Upper lobe of left lung (tissue), 6 donors: ENCODE results near the gene TGFBR3L. TPM values are rescaled to one million over a fixed set of nuclear protein-coding genes. Genes with fewer than 3 reads are reported as not detected.

Source experiments
- ATAC-seq, 2 donors: fragments of 200-7000 bp; cut with Tn5 transposase; one replicate each; pipeline ENCODE4 v1.9.1; 2022; ENCODE audit warnings: mild to moderate bottlenecking in 2 of 2, moderate library complexity in 2 of 2; ENCODE audit not compliant: low FRiP score in 2 of 2
- DNase-seq, 2 donors: peaks; one replicate each; pipeline ENCODE4 v3.0.0-alpha.2; 2019 to 2020
- H3K27ac ChIP-seq, 4 donors: fragments of 200-600 bp; sonication (generic); one replicate each; pipeline ENCODE4 v1.5.1; 2016 to 2019
- H3K27me3 ChIP-seq, 4 donors: fragments of 200-600 bp; sonication (generic); one replicate each; pipeline ENCODE4 v1.5.1; 2017 to 2019
- H3K36me3 ChIP-seq, 4 donors: fragments of 200-600 bp; sonication (generic); one replicate each; pipeline ENCODE4 v1.5.1; 2016 to 2019
- H3K4me1 ChIP-seq, 4 donors: fragments of 200-600 bp; sonication (generic); one replicate each; pipeline ENCODE4 v1.5.1; 2018 to 2019
- H3K4me3 ChIP-seq, 4 donors: fragments of 200-600 bp; sonication (generic); one replicate each; pipeline ENCODE4 v1.5.1; 2017 to 2019; ENCODE audit warnings: mild to moderate bottlenecking in 2 of 4, moderate library complexity in 1 of 4
- H3K9me3 ChIP-seq, 4 donors: fragments of 200-600 bp; sonication (generic); one replicate each; pipeline ENCODE4 v1.5.1; 2018 to 2019
- EP300 ChIP-seq, 4 donors: sonication (generic); formaldehyde crosslinking; IDR thresholded peaks; one replicate each; pipeline ENCODE4 v1.5.1; 2017; ENCODE audit warnings: antibody characterized with exemption in 4 of 4, control low read depth in 2 of 4
- POLR2A ChIP-seq, 4 donors: fragments of 450-650 bp; IDR thresholded peaks; one replicate each; pipeline ENCODE4 v1.5.1; 2016 to 2017; ENCODE audit warnings: antibody characterized with exemption in 4 of 4, mild to moderate bottlenecking in 2 of 4
- POLR2AphosphoS5 ChIP-seq, 2 donors: sonication (generic); formaldehyde crosslinking; IDR thresholded peaks; one replicate each; pipeline ENCODE4 v1.5.1; 2017; ENCODE audit warnings: antibody characterized with exemption in 2 of 2
- WGBS, 2 donors: methylation state at CpG; one replicate each; pipeline ENCODE4 v1.1.5; 2017 to 2018; 5-methylcytosine and 5-hydroxymethylcytosine counted together
- total RNA-seq, 6 donors: library from RNA; depleted of rRNA in 4 of 6; stranded (reverse); fragments of >200 nt in 4 of 6; gene quantifications; one replicate each; pipeline versions ENCODE4 v1.1.0 to v1.2.1, GENCODE V29; 2016 to 2021
- TF ChIP-seq, protein P1 (sequence below), 6 experiments: fragments of 450-650 bp in 4 of 6; fragments of 200-600 bp in 2 of 6; sonication (generic) in 2 of 6; IDR thresholded peaks; one replicate each; pipeline ENCODE4 v1.5.1; 2016 to 2019; ENCODE audit warnings: antibody characterized with exemption in 6 of 6
- donor health status: DM: no; HTN: no; CAD: no; lungs with moderate emphysema.
- donor health status: DM: no; HTN: yes; CAD: no; lungs with severe emphysema.

Gene TGFBR3L
- total RNA-seq, 6 donors from 2014 or later, result 0.37 to 1.1 TPM; not detected in 4

DNA sequence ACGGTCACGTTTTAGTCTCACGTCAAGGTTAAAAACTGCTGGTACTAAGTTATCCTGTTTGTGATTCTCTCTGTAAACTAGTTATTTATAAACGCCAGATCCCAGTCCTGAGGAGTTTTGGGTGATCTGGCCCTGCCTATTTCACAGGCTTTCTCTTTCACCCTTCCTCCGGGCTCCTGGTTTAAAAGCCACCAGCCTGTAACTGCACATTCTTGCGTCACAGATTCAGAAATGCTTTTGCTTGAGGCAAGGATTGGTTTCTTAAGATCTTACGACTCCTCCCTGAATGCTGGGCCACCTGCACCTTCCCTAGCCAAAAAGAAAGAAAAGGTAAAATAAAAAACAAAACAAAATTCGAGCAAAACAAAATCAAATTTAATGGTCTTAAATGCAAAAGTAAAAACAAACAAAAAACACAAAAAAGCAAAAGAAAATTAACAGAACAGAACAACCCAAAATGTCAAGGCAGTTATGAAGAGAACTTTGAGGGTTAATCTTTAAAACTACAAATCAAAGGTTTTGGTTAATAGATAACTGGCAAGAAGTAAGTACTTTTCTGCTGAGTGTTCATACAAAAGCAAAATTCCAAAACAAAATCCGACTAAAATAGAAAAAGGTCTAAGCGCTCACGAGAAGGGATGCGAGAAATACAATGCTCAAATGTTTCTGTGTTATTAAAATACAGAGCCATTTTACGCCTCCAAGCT is 47.4 kb downstream of the TGFBR3L start:
- DNase-seq, result no peak
- no peak overlapping the region for H3K27ac ChIP-seq
- H3K4me1 ChIP-seq, result no peaks in the 10 kb centered on the region
- ATAC-seq, result no peak
- TF ChIP-seq POLR2A (IDR thresholded peaks at IDR 0.05) (no peak), EP300 (IDR thresholded peaks at IDR 0.05) (no peak), POLR2AphosphoS5 (IDR thresholded peaks at IDR 0.05) (no peak)
- TF ChIP-seq, protein P1, sequence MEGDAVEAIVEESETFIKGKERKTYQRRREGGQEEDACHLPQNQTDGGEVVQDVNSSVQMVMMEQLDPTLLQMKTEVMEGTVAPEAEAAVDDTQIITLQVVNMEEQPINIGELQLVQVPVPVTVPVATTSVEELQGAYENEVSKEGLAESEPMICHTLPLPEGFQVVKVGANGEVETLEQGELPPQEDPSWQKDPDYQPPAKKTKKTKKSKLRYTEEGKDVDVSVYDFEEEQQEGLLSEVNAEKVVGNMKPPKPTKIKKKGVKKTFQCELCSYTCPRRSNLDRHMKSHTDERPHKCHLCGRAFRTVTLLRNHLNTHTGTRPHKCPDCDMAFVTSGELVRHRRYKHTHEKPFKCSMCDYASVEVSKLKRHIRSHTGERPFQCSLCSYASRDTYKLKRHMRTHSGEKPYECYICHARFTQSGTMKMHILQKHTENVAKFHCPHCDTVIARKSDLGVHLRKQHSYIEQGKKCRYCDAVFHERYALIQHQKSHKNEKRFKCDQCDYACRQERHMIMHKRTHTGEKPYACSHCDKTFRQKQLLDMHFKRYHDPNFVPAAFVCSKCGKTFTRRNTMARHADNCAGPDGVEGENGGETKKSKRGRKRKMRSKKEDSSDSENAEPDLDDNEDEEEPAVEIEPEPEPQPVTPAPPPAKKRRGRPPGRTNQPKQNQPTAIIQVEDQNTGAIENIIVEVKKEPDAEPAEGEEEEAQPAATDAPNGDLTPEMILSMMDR (IDR thresholded peaks at IDR 0.05), result no peak
- no peak overlapping the region for H3K4me3 ChIP-seq
- H3K9me3 ChIP-seq, result no peaks in the 10 kb centered on the region
- 79 to 81% methylated on average over 13 of the region's 13 CpGs for WGBS, 2 donors
- H3K36me3 ChIP-seq, result peaks cover 5 to 79% (median 60%) of the 10 kb centered on the region in 4 donors
- H3K27me3 ChIP-seq, result no peaks in the 10 kb centered on the region

DNA sequence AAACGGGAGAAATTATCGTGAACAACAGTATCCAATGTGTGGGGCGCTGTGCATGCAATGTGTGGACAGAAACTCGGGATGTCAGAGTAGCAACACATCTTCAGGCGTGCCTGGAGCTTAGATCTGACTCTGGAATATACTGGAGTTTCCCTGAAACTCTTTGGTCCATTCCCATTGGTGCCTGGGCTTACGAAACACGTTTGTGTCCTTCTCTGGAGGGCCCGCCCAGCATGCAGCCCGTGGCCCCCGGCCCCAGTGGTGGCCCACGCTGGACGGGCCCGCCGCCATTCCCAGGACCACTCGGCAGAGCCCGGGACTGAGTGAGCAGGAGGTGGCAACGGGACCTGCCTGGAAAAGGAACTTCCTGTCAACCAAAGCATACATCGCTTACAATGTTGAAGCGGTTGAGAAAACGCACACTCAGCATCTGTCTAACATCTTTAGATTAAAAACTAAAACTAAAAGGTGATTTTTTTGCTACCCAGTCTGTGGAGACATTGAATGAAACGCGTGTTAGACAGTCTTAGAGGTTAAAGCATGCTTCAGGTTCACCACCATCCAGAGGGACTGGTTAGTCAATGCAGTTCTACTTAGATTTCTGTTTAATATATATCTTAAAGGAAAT is 48.1 kb downstream of the TGFBR3L start:
- ATAC-seq, result no peak
- Histone ChIP-seq H3K27ac (no peak overlapping the region), H3K4me3 (no peak overlapping the region), H3K36me3 (peaks cover 5 to 86% (median 67%) of the 10 kb centered on the region in 4 donors), H3K9me3 (no peaks in the 10 kb centered on the region), H3K4me1 (no peaks in the 10 kb centered on the region), H3K27me3 (no peaks in the 10 kb centered on the region)
- WGBS, 2 donors, result 80 to 83% methylated on average over 22 of the region's 22 CpGs
- TF ChIP-seq POLR2AphosphoS5 (IDR thresholded peaks at IDR 0.05), result no peak
- TF ChIP-seq EP300 (IDR thresholded peaks at IDR 0.05), result no peak
- TF ChIP-seq, protein P1 (IDR thresholded peaks at IDR 0.05), result no peak
- TF ChIP-seq POLR2A (IDR thresholded peaks at IDR 0.05), result no peak
- no peak for DNase-seq

DNA sequence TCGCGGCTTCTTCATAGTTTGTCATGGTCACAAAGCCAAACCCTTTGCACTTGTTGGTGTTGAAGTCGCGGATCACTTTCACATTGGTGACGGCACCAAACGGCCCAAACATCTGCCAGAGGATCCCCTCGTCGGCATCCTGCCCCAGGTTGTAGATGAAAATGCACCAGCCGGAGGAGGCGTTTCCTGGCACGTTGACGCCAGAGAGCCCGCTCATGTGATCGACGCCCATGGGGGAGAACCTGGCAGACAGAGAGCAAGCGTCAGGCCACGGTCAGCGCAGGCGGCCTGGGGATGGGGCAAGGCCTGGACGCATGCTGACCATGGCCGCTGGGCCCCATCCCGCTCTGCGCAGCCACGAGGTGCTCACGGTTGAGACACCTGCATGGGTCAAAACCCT is 48.9 kb downstream of the TGFBR3L start:
- Histone ChIP-seq H3K9me3 (no peaks in the 10 kb centered on the region), H3K27ac (no peak overlapping the region), H3K4me3 (no peak overlapping the region), H3K27me3 (no peaks in the 10 kb centered on the region), H3K36me3 (peaks cover 5 to 86% (median 72%) of the 10 kb centered on the region in 4 donors), H3K4me1 (no peaks in the 10 kb centered on the region)
- WGBS, 2 donors, result 95 to 96% methylated on average over 20 to 25 of the region's 25 CpGs
- DNase-seq (no peak), ATAC-seq (peak in 1 of 2 donors; percentile 13)
- TF ChIP-seq POLR2A (IDR thresholded peaks at IDR 0.05) (no peak), POLR2AphosphoS5 (IDR thresholded peaks at IDR 0.05) (no peak), EP300 (IDR thresholded peaks at IDR 0.05) (no peak)
- TF ChIP-seq, protein P1 (IDR thresholded peaks at IDR 0.05), result no peak

DNA sequence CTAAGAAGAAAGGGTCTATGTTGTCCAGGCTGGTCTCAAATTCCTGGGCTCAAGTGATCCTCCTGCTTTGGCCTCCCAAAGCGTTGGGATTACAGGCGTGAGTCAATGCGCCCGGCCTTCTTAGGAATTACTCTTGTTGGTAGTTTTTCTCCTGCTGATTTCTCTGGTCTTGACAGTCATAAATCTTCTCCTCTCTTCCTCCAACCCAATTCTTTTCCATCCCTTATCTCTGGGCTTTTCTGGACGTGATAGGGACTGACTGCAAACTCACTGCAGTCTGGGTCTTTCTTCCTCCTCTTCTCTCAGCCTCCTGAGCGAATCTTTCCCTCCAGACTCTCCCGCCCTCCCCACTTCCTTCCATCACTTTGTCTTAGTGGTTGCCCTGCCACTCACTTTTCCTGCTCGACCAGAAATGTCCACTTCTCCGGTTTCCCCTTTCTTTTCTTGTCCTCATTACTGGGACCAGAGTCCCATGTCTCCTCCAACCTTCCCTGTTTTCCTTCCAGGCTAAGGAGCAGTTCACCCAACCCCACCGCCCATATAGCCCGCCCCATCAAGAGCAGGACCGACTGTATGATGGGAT is 50.7 kb downstream of the TGFBR3L start:
- peaks cover 5 to 94% (median 82%) of the 10 kb centered on the region in 4 donors for H3K36me3 ChIP-seq
- H3K9me3 ChIP-seq, result no peaks in the 10 kb centered on the region
- no peak overlapping the region for H3K27ac ChIP-seq
- TF ChIP-seq POLR2A (IDR thresholded peaks at IDR 0.05) (no peak), EP300 (IDR thresholded peaks at IDR 0.05) (no peak), POLR2AphosphoS5 (IDR thresholded peaks at IDR 0.05) (no peak)
- TF ChIP-seq, protein P1 (IDR thresholded peaks at IDR 0.05), result no peak
- no peaks in the 10 kb centered on the region for H3K4me1 ChIP-seq
- no peak for DNase-seq
- H3K4me3 ChIP-seq, result no peak overlapping the region
- H3K27me3 ChIP-seq, result no peaks in the 10 kb centered on the region
- no peak for ATAC-seq
- WGBS, 2 donors, result 86 to 88% methylated on average over 12 of the region's 12 CpGs
